SU-DHL-6 (cell line): Measurements from ENCODE around the gene HHAT.

Source experiments
- CTCF ChIP-seq: fragments of 200-600 bp; sonication (generic); IDR thresholded peaks from one replicate; pipeline ENCODE4 v1.5.1; 2017; ENCODE audit warnings: antibody characterized with exemption, mild to moderate bottlenecking, low read length, moderate library complexity; ENCODE audit not compliant: insufficient read depth, poor library complexity, severe bottlenecking
- EZH2phosphoT487 ChIP-seq: fragments of 200-600 bp; sonication (generic), shearing (Covaris generic); conservative IDR thresholded peaks from 2 replicates; pipeline ENCODE4 v1.6.1; 2018; ENCODE audit warnings: mild to moderate bottlenecking, antibody characterized with exemption, low read length, moderate library complexity, mixed read lengths

- no peak for TF ChIP-seq CTCF
- no peak for TF ChIP-seq EZH2phosphoT487
These were observed 4.7 kb upstream of the HHAT start for GRCh38 chr1:210323957-210324356.
